Fibroblast of peridontal ligament (primary cell): ENCODE measurements around the gene VSTM2L.

Experiments used
- DNase-seq: peaks from one replicate; pipeline ENCODE4 v3.0.0-alpha.2; 2010; ENCODE audit errors: extremely low read depth

VSTM2L gene

DNA sequence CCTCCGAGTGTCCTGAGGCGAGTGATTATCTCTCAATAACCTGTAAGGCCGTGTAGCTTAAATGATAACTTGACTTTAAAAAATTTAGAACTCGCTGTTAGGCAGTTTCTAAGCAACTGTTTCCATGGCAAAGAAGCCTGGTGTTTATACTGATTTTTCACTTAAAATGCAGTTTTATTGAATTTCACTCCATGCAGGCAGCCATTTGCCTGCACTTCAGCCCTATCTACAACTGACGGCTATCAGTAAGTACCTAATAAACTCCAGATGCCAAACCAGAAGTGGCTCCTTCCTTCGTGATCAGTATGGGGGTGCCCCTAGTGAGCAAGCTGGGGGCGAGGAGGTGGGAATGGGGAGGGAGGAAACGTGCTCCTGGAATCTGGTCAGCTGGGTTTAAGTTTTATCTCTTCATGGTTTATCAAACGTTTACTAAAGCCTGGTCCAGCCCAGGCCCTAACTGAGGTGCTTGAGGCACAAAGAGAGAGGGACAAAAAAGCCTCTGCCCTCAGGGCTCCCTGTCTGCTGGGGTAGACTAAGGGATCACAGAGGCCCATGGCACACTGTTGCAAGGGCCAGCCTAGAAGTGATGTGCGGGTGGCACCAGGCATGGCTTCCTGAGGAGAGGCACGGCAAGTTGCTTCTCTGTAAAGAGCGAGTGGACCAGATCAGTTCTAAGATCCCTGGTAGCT lies 84.8 kb downstream of the VSTM2L start:
- DNase-seq, result peak; percentile 9

DNA sequence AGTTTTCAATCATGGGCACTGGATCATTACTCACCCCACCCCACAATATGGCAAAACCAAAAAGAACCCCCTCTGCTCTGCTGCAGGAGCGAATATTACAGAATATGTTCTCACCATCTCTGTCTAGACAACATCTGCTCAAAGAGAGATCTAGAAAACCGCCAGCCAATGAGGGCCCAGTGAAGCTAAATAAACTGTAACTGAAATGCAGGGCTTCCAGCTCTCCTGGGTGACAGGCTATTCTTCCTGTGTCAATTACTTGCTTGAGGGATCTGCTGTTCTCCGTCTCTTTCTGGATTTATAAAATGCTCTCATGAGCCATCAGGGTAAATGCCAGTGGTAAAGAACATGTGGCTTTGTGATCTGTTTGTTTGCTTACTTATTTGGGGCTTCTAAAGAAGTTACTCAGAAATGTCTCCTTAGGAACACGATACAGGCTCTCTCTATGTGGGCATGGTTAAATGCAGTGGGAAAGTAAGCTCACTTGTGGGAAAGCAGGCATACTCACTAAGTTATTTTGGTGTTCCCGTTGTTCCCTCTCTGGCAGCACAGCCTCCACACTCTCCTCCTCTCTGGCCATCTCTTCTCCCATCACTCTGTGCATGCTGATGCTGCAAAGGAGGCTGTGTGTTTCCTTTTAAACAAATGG lies 85.5 kb downstream of the VSTM2L start:
- peak; percentile 34 for DNase-seq

DNA sequence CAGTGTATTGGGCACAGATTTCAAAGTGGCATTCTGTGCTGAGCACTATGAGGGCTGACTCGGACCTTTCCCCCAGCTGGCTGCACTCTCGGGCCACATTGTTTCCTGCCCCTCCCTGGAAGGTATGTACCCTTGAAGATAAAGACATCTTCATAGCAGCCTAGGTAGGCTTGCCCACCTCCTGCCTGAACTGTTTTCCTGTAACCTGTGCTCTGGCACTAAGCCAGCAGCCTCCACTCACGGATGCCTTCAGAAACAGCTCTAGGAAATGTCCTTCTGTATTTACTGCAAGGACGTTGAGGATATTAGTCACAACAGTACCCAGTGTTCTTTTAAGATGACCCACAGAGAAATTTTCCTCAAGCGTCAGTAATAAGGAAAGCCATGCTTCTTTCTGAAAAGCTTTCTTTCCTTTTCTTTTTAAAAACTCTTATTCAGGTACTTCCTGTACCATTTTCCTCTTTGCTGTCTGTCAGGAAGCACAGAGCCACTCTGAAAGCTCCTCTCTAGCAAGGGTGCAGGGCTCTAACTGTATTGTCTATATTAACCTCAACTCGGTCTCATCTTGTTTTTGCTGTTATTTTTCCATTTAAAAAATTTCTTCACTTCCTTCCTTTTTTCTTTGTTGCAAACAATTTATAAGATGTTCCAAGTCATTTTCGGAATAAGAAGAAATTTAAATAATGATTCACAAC lies 86.8 kb downstream of the VSTM2L start:
- no peak for DNase-seq

DNA sequence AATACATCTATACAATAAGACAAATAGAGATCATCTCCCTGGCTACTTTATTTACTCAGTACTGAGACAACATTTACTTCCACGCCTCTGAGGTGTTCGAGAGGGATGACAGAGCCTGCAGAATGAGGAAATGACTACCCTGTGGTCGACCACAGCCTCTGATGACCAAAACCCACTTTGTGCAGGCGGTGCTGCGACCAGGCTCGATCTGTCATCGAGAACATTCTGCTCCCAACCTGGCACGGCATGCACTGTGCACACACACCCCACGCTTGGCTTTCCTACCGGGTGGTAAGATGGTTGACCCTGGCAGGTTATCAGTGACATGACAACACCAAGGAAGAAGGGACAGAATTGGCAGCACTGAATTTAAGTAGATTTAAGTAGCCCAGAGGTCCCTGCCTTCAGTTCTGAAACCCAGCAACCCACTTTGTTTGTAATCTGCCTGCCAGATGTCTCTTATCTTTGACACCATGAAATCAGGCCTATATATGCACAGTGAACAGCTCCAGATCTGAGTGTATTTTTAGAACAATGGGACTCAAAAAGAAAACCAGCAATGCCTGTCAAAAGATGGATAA lies 87.7 kb downstream of the VSTM2L start:
- peak; percentile 25 for DNase-seq

DNA sequence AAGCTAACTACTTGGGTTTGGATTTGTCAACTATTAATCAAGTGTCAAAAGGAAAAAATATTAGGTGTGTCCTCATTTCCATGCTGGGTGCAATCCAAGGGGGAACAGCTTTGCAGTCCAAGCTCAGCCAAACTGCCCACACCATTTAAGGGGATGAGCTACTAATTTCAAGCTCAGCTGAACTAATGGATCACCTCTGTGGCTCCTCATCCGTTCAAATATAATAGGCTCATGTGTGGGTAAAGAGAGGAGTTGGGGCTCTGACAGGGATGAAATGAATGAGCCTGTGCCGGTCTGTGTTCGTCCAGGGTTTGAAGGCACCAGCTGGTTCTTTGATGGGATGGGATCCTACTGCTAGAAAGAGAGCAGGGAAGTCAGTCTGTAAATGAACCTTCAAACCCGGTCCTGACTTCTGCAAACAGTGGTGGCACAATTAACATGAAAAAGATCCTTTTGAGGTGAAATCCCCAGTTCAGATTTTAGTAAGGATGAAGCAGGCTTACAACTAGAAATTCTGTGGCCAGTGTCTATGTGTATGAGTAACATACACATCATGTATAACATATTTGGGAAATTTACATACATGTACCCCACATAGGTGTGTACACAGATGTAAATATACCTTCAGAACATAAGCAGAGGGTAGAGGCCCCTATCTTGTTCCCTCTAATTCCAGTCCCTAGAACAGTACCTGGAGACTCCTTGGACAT lies 88.4 kb downstream of the VSTM2L start:
- DNase-seq, result no peak

DNA sequence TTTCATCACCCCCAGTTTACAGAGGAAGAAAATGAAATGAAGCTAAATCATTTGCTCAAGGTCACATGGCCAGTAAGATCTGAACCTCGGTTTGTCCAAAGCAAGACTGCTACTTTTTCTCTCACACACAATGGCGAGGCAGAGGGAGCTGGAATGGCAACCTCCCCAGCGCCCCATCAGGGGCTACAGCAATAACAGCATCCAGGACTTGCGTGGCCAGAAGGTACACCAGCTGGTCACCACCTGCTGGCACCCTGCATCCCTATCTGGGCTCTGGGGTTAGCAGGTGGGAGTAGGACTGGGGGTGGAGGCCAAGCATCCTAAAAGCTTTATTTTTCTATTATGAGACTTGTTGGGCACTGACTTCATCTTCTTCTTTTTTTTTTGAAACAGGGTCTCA lies 89.0 kb downstream of the VSTM2L start:
- DNase-seq, result no peak

DNA sequence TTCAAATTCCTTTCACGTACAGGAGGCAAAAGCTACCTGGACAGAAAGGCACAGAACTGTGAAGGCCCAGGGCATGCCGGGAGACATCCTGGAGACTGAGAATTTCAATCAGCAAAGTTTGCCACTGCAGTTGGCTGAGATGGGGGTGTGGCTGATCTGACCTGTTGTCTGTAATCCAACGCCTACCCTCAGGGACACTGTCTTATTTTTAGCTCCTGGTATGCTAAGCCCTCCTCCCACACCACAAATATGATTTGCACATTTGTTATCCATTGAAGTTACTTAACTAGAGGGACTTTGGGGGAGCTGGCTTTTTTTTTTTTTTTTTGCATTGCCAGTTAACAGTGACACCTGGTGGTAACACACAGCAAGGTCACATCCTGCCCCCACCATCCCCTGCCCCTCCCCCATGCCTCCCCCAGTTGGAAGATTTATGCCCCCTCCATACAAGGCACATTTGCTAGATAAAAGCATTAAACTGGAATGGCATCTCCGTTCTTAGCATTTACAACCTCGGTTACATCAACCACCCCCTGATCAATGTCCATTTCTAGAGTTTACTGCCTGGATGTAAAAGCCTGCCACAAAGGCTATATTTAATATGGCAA lies 90.0 kb downstream of the VSTM2L start:
- DNase-seq, result peak; percentile 93

DNA sequence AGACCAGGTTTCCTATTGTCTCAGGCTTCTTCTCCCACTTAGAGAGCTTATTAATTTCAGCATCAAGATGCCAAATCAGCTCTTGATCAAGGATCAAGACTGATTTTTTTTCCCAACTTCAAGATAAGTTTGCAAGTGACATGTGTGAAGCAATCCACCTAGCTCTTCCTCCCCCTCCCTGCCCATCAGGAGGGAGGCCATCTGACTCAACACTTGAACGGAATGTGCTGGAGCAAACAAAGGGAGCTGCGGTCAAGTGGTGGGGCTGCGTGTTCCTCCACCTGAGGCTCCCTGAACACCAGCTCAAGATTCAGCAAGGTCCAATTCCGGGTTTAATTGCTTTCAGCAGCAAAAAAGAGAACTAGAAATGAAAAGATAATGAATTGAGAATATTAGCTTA lies 91.6 kb downstream of the VSTM2L start:
- no peak for DNase-seq
